CD4-positive, alpha-beta T cell (primary cell): ENCODE data around the gene PTGS1. TPM values are rescaled to one million over a fixed set of nuclear protein-coding genes. Genes with fewer than 3 reads are reported as not detected.
"Not testable (repeated sequence)": the region's sequence is repeated elsewhere in the genome, so short reads cannot be mapped to it uniquely, and the experiment has no call there.

Source experiments
- ATAC-seq: fragments of 200-7000 bp; cut with Tn5 transposase; one replicate; pipeline ENCODE4 v1.10.0; 2022; ENCODE audit warnings: mild to moderate bottlenecking; ENCODE audit not compliant: poor library complexity
- CTCF ChIA-PET: fragments of 350-600 bp; sonication (Branson Sonifier 250); formaldehyde crosslinking; loops from one replicate; lab custom pipeline; 2021; ENCODE audit warnings: antibody characterized with exemption, inconsistent platforms; lab: Charles Lee
- POLR2A ChIA-PET: fragments of 350-600 bp; sonication (Branson Sonifier 250); formaldehyde crosslinking; loops from one replicate; lab custom pipeline; 2021; ENCODE audit warnings: antibody characterized with exemption, inconsistent platforms; lab: Charles Lee
- DNase-seq, 14 experiments: peaks; one replicate each; pipeline ENCODE4 v3.0.0-alpha.2; 2013 to 2020; ENCODE audit warnings: mixed read lengths in 2 of 14
- H3K27ac ChIP-seq, 2 donors: one replicate each; pipeline versions ENCODE4 v1.5.1 to v1.7.0; 2013; ENCODE audit warnings: low read length in 2 of 2, low read depth in 1 of 2, mild to moderate bottlenecking in 1 of 2
- H3K27me3 ChIP-seq, 2 experiments: 1 replicate in 1 of 2; 2 replicates in 1 of 2; pipeline versions ENCODE4 v1.6.1 to v1.7.0; 2013; ENCODE audit warnings: low read length in 2 of 2, control low read depth in 1 of 2, mild to moderate bottlenecking in 1 of 2, moderate library complexity in 1 of 2; ENCODE audit not compliant: insufficient read depth in 2 of 2, control insufficient read depth in 1 of 2
- H3K36me3 ChIP-seq: one replicate; pipeline ENCODE4 v1.6.1; 2013; ENCODE audit warnings: low read length, control low read depth; ENCODE audit not compliant: insufficient read depth
- H3K4me1 ChIP-seq: one replicate; pipeline ENCODE4 v1.6.1; 2013; ENCODE audit warnings: low read length, control low read depth; ENCODE audit not compliant: insufficient read depth
- H3K4me3 ChIP-seq: one replicate; pipeline ENCODE4 v1.5.1; 2013; ENCODE audit warnings: mild to moderate bottlenecking, low read length, moderate library complexity
- H3K9me3 ChIP-seq, 2 experiments: 1 replicate in 1 of 2; 2 replicates in 1 of 2; pipeline versions ENCODE4 v1.6.1 to v1.7.0; 2013; ENCODE audit warnings: low read length in 2 of 2, mild to moderate bottlenecking in 2 of 2, control low read depth in 1 of 2, moderate library complexity in 1 of 2; ENCODE audit not compliant: control insufficient read depth in 1 of 2, insufficient read depth in 1 of 2
- H3K27ac Mint-ChIP-seq: one replicate; pipeline ENCODE4 v1.8.0; 2020; ENCODE audit warnings: mixed read lengths
- H3K27me3 Mint-ChIP-seq: one replicate; pipeline ENCODE4 v1.8.0; 2021; ENCODE audit warnings: mixed read lengths
- H3K36me3 Mint-ChIP-seq: one replicate; pipeline ENCODE4 v1.8.0; 2021; ENCODE audit warnings: low read depth, mixed read lengths
- H3K4me1 Mint-ChIP-seq: one replicate; pipeline ENCODE4 v1.8.0; 2021; ENCODE audit warnings: low read depth, mixed read lengths
- H3K4me3 Mint-ChIP-seq: one replicate; pipeline ENCODE4 v1.8.0; 2020; ENCODE audit warnings: mild to moderate bottlenecking, mixed read lengths
- H3K9me3 Mint-ChIP-seq: one replicate; pipeline ENCODE4 v1.8.0; 2020; ENCODE audit warnings: mixed read lengths
- CTCF ChIP-seq: fragments of 200-600 bp; IDR thresholded peaks from one replicate; pipeline ENCODE4 v1.8.0; 2022; ENCODE audit warnings: antibody characterized with exemption, mild to moderate bottlenecking
- intact Hi-C, 2 experiments: fragments of 100-400 bp; cut with DNase I in 1 of 2; cut with micrococcal nuclease in 1 of 2; formaldehyde crosslinking; loops; one replicate each; pipeline versions ENCODE4 v1.15.1 to v1.9.0; 2023 to 2025; cut with DNase I, micrococcal nuclease
- total RNA-seq, 174 experiments: library from RNA in 2 of 174; stranded (reverse) in 2 of 174; gene quantifications; one replicate each; pipeline ENCODE4 v1.2.3 and lab custom pipeline; 2021 to 2026

Gene PTGS1
- total RNA-seq, 2 experiments from 2014 or later, result 0.14 to 0.27 TPM

- peaks cover 29% of the 10 kb centered on the region for H3K36me3 ChIP-seq
- ATAC-seq, result no peak
- H3K27ac Mint-ChIP-seq, result no peak overlapping the region
- no peak overlapping the region for H3K4me3 ChIP-seq
- no peak overlapping the region for H3K4me3 Mint-ChIP-seq
- no peaks in the 10 kb centered on the region for H3K4me1 ChIP-seq
- H3K9me3 ChIP-seq, result no peaks in the 10 kb centered on the region
- intact Hi-C loops, result no loop called here
- H3K27ac ChIP-seq, result no peak overlapping the region
- DNase-seq, result no peak
- H3K4me1 Mint-ChIP-seq, result no peaks in the 10 kb centered on the region
- H3K27me3 Mint-ChIP-seq, result no peaks in the 10 kb centered on the region
- peaks cover 49% of the 10 kb centered on the region for H3K36me3 Mint-ChIP-seq
- H3K9me3 Mint-ChIP-seq, result no peaks in the 10 kb centered on the region
- ChIA-PET CTCF (no interaction called here), POLR2A (no interaction called here)
- no peak for TF ChIP-seq CTCF
- no peaks in the 10 kb centered on the region for H3K27me3 ChIP-seq
These were observed 45.7 kb upstream of the PTGS1 start for GRCh38 chr9:122325124-122325523.

GRCh38 chr9:122327175-122327574 lies 43.6 kb upstream of the PTGS1 start:
- ATAC-seq, result no peak
- intact Hi-C loops, result no loop called here
- H3K4me3 Mint-ChIP-seq, result no peak overlapping the region
- no peak overlapping the region for H3K27ac Mint-ChIP-seq
- CTCF ChIA-PET, result no interaction called here
- DNase-seq, result no peak
- POLR2A ChIA-PET, result no interaction called here
- peaks cover 28% of the 10 kb centered on the region for H3K36me3 ChIP-seq
- no peak overlapping the region for H3K4me3 ChIP-seq
- H3K9me3 ChIP-seq, result no peaks in the 10 kb centered on the region
- no peaks in the 10 kb centered on the region for H3K4me1 ChIP-seq
- TF ChIP-seq CTCF, result no peak
- peaks cover 41% of the 10 kb centered on the region for H3K36me3 Mint-ChIP-seq
- no peaks in the 10 kb centered on the region for H3K27me3 ChIP-seq
- no peaks in the 10 kb centered on the region for H3K4me1 Mint-ChIP-seq
- no peak overlapping the region for H3K27ac ChIP-seq
- no peaks in the 10 kb centered on the region for H3K9me3 Mint-ChIP-seq
- no peaks in the 10 kb centered on the region for H3K27me3 Mint-ChIP-seq

GRCh38 chr9:122329597-122329996 lies 41.2 kb upstream of the PTGS1 start:
- Mint-ChIP-seq H3K27ac (no peak overlapping the region), H3K4me1 (no peaks in the 10 kb centered on the region), H3K36me3 (peaks cover 17% of the 10 kb centered on the region), H3K4me3 (no peak overlapping the region), H3K27me3 (no peaks in the 10 kb centered on the region), H3K9me3 (no peaks in the 10 kb centered on the region)
- Histone ChIP-seq H3K36me3 (peaks cover 6% of the 10 kb centered on the region), H3K27ac (no peak overlapping the region), H3K27me3 (no peaks in the 10 kb centered on the region), H3K9me3 (no peaks in the 10 kb centered on the region), H3K4me1 (no peaks in the 10 kb centered on the region), H3K4me3 (no peak overlapping the region)
- ChIA-PET CTCF (no interaction called here), POLR2A (no interaction called here)
- intact Hi-C loops, result no loop called here
- DNase-seq (no peak), ATAC-seq (no peak)
- no peak for TF ChIP-seq CTCF

GRCh38 chr9:122330466-122330865 lies 40.4 kb upstream of the PTGS1 start:
- H3K27ac ChIP-seq, H3K27me3 Mint-ChIP-seq, H3K27me3 ChIP-seq, H3K4me1 Mint-ChIP-seq, H3K9me3 ChIP-seq, ATAC-seq, CTCF ChIA-PET, H3K36me3 ChIP-seq, H3K36me3 Mint-ChIP-seq, POLR2A ChIA-PET, H3K4me1 ChIP-seq, H3K9me3 Mint-ChIP-seq, H3K4me3 ChIP-seq, H3K27ac Mint-ChIP-seq, intact Hi-C loops, H3K4me3 Mint-ChIP-seq, DNase-seq: not testable (repeated sequence)
